Stimulated activated CD8-positive, alpha-beta memory T cell treated with anti-CD3 and anti-CD28 coated beads, Interleukin-7, amount 100 ng/mL, for 48 hours (primary cell): Measurements from ENCODE around the gene TMEM121B.
A peak's percentile ranks its signal among the peaks of the same experiment; 100 is the strongest.

Source experiments
- DNase-seq, 2 donors: peaks; one replicate each; pipeline ENCODE4 v3.0.0-alpha.2; 2020; ENCODE audit warnings: low read depth in 1 of 2; ENCODE audit errors: extremely low read depth in 1 of 2

Gene TMEM121B

DNA sequence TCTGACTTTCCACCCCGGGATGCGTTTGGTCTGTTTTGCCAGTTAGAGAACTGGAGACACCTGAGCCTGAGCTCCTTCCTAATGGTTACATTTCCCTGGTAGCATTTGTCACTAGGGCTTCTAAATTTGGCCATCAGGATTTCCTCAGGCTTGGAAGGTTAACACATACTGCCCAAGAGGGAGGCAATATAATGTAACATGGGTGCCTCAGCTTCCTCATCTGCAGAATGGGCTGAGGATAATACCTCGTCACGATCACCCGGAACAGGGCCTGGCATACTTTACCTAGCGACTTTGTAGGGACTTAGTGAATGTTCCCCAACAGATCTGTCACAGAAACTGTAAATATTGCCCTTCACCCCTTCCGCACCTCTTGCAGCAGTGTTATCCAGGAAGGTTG lies 25.1 kb downstream of the TMEM121B start:
- no peak for DNase-seq

DNA sequence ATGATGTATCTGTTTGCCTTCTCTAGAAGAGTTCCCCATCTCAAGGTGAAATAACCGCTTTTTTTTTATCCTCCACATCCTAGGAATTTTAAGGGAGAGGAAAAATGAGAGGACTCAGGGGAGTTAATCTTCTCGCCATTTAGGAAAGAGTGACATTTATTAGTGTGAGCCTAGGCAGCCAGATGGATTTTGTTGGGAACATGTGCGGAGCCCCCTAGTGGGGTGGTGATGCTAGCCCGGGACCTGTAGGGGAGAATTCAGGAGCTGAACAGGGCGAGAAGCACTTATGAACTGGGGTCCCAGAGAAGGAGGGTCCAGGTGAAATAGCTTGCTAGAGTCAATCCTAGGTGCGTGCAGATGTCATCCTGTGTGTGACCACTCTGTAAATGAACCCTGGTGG lies 25.6 kb downstream of the TMEM121B start:
- no peak for DNase-seq

DNA sequence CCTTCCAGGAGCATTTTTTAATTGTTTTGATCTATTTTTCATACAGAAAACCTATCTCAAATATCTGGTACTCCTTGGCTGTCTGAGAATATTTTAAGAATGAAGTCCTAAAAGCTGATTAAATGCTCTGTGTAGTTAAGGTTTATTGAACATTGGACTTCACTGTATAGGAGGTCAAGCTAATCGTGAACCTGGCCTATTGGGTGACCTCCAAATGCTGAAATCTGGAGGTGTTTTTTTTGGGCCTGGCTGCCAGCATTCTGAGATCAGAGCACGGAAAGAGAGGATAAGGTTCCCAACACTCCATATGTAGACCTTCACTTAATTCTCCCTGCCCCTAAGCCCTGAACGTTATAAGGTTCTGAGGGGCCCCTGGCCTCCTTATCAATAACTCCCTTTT lies 28.1 kb downstream of the TMEM121B start:
- DNase-seq = no peak

DNA sequence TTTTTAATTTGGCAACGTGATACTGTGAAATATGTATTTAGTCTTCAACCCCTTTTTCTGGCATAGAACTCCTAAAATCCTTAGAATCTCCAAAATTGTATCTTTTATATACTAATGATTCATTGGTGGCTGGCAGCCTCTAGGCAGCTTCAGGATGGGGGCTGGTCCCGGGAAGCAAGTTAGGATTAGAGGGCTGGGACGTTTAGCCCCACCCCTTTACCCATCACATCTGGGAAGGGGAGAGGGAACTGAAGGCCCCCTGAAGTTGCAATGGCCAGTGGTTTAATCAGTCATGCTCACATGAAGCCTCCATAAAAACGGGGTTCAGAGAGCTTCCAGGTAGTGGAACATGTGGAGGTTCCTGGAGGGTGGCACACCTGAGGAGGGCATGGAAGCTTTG lies 29.3 kb downstream of the TMEM121B start:
- no peak for DNase-seq

DNA sequence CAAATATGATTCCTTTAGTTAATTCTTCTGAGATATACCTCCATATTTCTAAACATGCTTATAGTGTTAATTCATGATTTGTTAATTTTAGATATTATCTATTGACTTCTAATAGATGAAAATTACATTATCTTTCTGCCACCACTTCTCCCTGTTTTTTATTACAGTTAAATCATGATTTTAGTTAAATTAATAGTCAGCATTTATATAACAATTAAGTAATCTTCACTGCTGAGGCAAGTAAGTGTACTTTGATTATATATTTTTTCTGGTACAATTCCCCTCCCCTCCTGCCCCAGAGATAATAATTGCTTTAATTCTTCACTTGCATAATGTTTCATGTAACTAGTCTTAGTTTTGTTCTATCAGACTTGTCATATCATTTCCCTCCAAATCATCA lies 30.6 kb downstream of the TMEM121B start:
- no peak for DNase-seq

DNA sequence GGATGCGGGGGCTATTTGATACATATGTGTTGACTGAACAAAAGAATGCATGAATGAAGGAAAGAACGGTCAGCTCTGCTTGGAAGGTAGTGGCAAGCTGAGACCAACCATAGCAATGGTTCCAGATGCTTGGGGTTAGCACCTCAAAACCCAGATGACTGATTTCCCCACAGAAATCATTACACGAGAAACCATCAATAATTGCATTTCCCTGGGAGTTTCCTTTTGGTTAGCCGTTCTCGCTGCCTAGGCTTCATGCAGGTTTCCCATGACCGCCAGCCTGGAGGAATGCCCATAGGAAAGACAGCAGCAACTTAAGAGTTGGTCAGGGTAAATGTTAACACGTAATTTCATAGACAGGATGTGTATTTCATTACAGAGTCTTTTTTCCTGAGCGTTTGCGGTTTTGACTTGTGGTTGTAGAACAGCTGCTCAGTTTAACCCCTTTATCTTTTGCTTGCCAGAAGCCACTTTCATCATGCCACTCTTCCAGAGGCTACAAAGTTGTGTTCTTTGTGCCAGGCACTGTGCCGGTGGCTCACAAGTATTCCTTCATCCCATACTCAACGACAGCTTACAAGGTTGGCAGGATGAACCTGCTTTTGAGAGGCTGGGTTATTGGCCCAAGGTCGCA lies 33.5 kb downstream of the TMEM121B start:
- no peak for DNase-seq

DNA sequence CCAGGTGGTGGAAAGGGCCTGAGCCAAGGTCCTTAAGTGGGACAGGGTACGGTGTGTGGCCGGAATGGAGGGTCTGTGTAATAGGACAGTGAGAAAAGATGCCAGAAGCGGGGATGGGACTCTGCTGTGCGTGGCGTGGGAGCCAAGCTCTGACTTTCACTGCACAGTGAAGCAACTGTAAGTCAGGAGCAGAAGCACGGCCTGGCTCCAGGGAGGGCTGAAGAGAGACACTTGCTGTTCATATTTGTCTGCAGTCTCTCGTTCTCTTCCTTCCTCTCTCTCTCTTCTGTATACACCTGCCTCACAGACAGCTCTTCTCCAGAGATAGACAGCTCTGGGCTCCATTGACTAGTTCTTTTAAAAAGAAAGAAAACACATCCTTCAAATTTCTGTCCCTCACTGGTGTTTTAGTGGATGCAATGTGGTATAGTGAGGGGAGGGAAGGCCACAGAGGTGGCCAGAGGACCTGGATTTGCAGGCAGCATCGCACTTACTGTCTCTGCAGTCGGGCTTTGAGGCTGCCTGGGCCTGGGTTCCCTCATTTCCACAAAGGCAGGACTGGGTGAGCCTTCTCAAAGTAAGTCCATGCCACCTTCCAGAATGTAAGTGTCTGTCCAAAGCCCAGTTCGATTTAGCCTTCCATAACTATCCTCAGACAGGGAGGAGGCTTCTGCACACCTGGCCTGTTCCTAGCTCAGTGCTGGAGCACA lies 34.2 kb downstream of the TMEM121B start:
- DNase-seq = no peak

DNA sequence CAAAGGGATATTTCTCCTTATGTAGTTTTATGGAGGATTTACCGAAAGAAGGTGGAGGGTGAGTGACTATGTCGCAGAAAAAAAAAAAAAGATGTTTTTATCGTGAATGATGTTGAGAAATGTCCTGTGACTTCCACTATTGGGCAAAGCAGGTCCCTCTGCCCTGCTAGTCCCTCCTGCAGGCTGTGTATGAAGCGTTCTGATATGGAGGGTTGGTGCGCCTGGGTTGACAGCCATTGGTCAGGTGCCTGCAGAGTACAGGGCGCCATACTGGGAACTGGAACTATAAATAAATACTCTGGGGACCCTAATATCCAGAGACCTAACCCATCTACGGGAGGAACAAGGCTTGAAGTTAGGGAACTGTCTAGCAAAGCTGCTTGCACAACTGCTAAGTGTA lies 34.9 kb downstream of the TMEM121B start:
- no peak for DNase-seq

DNA sequence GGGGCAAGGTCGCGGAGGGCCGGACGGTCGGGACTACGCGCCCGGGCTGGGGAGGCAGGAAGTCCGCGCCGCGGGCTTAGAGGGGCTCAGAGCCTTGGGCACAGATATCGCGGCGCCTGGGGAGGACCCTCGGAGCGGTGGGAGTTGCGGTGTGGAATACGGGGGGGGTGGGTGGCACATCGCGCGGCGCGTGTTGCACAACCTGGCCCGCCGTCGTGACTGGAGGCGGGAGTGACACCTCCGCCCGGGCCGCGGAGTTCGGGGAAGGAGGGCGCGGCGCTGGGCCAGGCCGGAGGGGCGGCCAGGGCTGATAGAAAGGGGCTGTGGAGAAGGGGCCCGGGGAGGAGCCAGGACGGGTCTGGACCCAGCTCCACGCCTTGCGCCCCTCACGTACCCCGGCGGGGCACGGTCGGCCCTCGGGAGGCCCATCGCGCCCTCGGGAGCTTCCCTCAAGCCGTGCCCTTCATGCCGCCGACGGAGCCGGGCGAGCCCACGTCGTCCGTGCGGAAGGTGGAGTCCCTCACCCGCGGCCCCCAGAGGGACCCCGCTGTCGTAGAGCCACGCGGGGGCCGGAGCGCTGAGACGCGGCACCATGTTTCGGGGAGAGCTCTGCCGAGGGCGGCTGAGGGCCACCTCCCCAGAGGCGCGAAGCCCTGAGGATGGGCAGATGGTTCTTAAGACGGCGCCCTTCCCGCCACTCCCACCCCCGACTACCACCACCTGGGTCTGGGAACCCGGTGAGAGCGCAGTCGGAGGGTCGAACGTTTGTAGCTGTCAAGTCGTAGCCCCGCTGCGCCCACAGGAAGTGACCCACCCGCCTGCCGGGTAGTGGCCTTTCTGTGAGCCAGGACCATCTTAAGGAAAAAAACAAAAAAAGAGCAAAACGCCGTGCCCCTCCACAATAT lies 35.6 kb downstream of the TMEM121B start:
- no peak for DNase-seq

DNA sequence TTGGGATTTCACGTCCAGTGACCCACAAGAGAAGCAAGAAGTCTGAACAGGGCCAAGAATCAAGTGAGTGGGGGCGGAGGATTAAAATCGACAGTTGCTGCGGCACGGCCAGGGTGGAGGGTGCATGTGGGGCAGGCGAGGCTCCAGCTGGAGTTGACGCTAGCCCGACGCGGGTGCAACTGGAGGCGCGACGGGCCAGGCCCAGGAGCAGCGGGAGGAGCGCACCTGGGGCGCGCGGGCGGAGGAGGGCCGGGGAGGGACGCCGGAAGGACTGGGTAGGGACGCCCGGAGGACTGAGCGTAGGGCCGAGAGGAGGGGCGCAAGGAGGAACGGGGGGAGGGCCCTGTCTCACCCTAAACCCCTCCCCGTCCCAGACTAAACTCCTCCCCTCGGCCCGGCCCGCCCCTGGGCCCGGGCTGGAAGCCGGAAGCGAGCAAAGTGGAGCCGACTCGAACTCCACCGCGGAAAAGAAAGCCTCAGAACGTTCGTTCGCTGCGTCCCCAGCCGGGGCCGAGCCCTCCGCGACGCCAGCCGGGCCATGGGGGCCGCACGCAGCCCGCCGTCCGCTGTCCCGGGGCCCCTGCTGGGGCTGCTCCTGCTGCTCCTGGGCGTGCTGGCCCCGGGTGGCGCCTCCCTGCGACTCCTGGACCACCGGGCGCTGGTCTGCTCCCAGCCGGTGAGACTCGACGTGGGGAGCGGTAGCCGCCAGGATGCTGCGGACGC lies 36.4 kb downstream of the TMEM121B start, which contains the start of gene IL17RA:
IL17RA (plus strand) TSS at position 447 of the 723 bp plus-strand sequence; CDS start at position 539, 92 bp downstream.
- peak; percentile 87 to 88 for DNase-seq

DNA sequence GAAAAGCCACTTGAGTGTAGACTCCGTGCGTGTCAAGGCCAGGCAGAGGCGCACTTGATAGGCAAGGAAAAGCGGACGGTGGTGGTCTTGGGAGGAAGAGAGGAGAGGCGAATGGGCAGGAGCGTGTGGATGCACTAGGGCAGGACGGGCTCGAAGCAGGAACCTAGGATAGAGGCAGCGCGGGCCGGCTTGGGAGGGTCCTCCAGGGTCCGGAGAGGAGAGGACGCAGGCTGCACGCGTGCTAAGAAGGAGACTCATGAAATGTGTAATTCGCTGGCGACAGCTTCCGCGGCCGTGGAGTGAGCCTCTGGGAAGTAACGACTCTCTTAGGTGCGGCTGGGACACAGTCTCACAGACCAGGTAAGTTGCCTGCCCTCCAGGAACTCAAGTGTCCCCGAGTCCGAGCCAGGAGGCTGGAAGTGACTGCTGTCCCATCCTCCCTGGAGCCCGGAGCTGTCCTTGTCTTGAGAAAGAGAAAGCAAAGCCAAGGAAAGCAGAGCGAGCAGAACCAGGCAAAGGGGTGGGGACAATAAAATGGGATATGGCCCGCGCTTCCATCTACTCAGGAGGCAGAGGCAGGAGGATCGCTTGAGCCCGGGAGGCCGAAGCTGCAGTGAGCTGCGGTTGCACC lies 37.2 kb downstream of the TMEM121B start:
- no peak for DNase-seq

DNA sequence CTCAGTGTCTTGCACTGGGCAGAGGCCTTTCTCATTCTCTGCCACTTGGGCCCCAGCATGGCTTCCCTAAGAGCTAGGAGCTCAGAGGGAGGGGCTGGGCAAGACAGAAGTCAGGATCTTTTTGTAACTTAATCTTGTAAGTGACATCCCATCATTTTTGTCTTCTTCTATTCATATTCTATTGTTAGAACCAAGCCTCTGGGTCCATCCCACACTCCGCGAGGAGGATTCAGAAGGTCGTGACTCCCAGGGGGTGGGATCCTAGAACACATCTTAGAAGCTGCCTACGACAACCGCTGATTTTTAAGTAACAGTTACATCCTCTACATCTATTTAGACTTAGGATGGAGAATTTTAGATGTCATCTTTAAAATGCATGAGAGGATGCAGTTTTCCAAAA lies 37.9 kb downstream of the TMEM121B start:
- no peak for DNase-seq

DNA sequence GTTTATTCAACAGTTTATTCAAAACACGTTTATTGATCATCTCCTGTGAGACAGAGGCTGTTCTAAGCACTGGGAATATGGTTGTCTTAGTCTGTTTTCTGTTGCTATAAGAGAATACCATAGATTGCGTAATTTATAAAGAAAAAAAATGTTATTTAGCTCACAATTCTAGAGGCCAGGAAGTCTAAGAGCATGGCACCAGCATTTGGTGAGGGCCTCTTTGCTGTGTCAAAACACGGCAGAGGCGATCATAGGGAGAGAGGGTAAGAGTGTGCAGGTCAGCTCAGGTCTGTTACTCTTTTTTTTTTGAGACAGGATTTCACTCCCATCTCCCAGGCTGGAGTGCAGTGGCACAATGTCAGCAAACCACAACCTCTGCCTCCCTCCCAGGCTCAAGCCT lies 41.6 kb downstream of the TMEM121B start:
- DNase-seq = no peak

DNA sequence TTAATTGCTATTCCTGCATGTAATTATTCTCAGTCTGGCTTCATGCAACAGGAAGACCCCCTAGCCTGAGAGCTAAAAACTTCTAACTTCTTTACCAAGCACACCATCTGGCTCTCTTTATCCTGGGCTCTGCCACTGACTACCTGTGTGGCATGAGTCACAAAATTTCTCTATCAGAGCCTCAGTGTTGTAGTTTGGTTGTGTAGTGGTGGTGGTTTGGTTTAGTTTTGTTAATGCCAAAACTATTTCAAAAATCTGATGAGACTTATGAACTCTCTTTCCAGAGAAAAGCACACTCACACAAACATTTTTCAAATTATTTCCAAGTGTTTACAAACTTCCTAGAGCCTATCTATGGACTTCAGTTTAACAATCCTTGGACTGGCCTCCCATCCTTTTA lies 43.9 kb downstream of the TMEM121B start:
- DNase-seq = no peak

DNA sequence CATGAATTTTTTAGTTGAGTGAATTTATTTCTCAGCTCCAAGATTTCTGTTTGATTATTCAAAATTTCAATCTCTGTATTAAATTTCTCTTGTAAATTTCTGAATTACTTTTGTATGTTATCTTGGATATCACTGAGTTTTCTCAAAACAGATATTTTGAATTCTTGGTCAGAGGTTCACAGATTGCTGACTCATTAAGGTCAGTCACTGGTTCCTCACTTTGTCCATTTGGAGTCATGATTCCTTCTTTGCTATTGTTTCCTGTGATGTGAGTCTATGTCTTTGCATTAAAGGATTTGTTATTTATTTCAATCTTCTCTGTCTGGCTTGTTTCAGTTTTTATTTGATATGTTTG lies 46.5 kb downstream of the TMEM121B start:
- no peak for DNase-seq

DNA sequence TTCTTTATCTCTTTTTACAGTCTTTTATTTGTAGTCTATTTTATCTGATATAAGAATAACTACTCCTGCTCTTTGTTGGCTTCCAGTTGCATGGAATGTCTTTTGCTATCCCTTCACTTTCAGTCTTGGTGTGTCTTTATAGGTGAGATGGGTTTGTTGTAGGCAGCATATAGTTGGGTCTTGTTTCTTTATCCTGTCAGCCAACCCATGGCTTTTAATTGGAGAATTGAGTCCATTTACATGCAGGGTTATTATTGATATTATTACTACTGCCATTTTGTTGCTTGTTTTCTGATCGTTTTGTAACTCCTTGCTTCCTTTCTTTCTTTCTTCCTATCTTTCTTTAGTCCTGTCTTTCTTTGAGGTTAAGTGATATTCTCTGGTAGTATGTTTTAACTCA lies 48.3 kb downstream of the TMEM121B start:
- DNase-seq = no peak
